ENCODE data around the gene PACS2. TPM values are rescaled to one million over a fixed set of nuclear protein-coding genes. Genes with fewer than 3 reads are reported as not detected.

The PACS2 gene
- total RNA-seq, 1 experiment from 2014 or later = 72.5 TPM

DNA sequence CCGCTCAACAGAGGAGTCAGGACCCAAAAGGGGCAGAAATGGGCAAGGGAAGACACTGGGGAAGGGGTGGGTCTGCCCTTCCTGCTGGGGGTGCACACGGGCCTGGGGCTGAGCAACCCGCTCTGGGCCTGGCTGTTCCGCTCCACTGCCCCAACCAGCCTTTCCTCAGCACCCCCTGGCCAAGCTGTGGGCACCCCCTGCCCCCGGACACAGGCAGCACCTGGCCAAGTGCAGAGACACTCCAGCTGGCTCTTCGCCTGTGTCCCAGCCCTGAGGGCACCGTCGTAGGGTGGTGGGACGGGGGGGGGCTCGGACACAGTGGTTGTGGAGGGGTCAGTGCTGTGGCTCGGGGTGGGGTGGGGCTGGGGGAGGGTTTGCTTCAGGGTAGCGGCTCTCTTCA is 10.3 kb downstream of the PACS2 start:
- Histone ChIP-seq H3K9me3 (ENCODE audit: control insufficient read depth, low read depth, low read length) (no peaks in the 10 kb centered on the region), H3K23ac (ENCODE audit: insufficient read length, low read depth, low read length) (no peak overlapping the region), H2BK120ac (ENCODE audit: low read depth, low read length, poor library complexity, severe bottlenecking) (no peak overlapping the region), H4K91ac (ENCODE audit: insufficient read length, low read depth, low read length) (no peak overlapping the region), H3K4me1 (ENCODE audit: insufficient read depth, low read length) (peaks cover 9% of the 10 kb centered on the region; the same call in 1 of the 2 replicates), H3K79me1 (ENCODE audit: insufficient read depth, low read depth, low read length, poor library complexity, severe bottlenecking) (peaks cover 14% of the 10 kb centered on the region), H3K18ac (ENCODE audit: insufficient read length, low read depth, low read length) (no peak overlapping the region), H4K5ac (ENCODE audit: insufficient read length, low read depth, low read length) (no peak overlapping the region), H2AFZ (ENCODE audit: low read length) (no peak overlapping the region), H2BK5ac (ENCODE audit: insufficient read length, low read length) (no peak overlapping the region), H3K27ac (ENCODE audit: insufficient read length, low read depth, low read length) (no peak overlapping the region), H2AK5ac (ENCODE audit: insufficient read length, low read length) (no peak overlapping the region), H3T11ph (ENCODE audit: low read length) (no peak overlapping the region), H3K56ac (ENCODE audit: insufficient read length, low read depth, low read length) (no peak overlapping the region), H2BK12ac (ENCODE audit: insufficient read length, low read depth, low read length) (no peak overlapping the region), H3K79me2 (ENCODE audit: insufficient read depth, low read length) (peaks cover 17% of the 10 kb centered on the region; the same call in 1 of the 2 replicates), H3K27me3 (ENCODE audit: insufficient read depth, low read length) (no peaks in the 10 kb centered on the region), H3K4ac (ENCODE audit: low read depth, low read length) (no peak overlapping the region), H3K23me2 (ENCODE audit: insufficient read length, low read depth, low read length, poor library complexity, severe bottlenecking) (no peaks in the 10 kb centered on the region), H3K14ac (ENCODE audit: insufficient read depth, low read length) (no peak overlapping the region), H3K4me2 (ENCODE audit: insufficient read depth, insufficient read length, low read length) (no peak overlapping the region), H3K9ac (ENCODE audit: extremely low read depth, insufficient read length, low read length) (no peak overlapping the region), H2BK20ac (ENCODE audit: low read depth, low read length, poor library complexity, severe bottlenecking) (no peak overlapping the region), H4K8ac (replicated peaks; ENCODE audit: insufficient read length, low read depth, low read length) (no peak overlapping the region), H4K20me1 (ENCODE audit: control insufficient read depth, insufficient read depth, insufficient read length) (no peaks in the 10 kb centered on the region), H2BK15ac (ENCODE audit: low read depth, low read length) (no peak overlapping the region)
- DNase-seq = no peak
- Mint-ChIP-seq H3K9me3 (peaks cover 0 to 2% of the 10 kb centered on the region in 2 experiments; a peak in 1 of 5 replicates), H3K4me3 (no peak overlapping the region), H3K27ac (no peak overlapping the region), H3K4me1 (peaks cover 53 to 63% of the 10 kb centered on the region in 2 experiments), H3K36me3 (ENCODE audit: insufficient read depth in 1 of 3, low read depth in 3 of 3) (peaks cover 0 to 5% (median 2%) of the 10 kb centered on the region in 3 experiments; a peak in 5 of 7 replicates), H3K27me3 (ENCODE audit: low read depth) (no peaks in the 10 kb centered on the region)
- no CpG with 5 or more reads among the region's 12 CpGs for WGBS (ENCODE audit: extremely low coverage, insufficient read length, low lambda C conversion rate)
- TF ChIP-seq, protein P1, sequence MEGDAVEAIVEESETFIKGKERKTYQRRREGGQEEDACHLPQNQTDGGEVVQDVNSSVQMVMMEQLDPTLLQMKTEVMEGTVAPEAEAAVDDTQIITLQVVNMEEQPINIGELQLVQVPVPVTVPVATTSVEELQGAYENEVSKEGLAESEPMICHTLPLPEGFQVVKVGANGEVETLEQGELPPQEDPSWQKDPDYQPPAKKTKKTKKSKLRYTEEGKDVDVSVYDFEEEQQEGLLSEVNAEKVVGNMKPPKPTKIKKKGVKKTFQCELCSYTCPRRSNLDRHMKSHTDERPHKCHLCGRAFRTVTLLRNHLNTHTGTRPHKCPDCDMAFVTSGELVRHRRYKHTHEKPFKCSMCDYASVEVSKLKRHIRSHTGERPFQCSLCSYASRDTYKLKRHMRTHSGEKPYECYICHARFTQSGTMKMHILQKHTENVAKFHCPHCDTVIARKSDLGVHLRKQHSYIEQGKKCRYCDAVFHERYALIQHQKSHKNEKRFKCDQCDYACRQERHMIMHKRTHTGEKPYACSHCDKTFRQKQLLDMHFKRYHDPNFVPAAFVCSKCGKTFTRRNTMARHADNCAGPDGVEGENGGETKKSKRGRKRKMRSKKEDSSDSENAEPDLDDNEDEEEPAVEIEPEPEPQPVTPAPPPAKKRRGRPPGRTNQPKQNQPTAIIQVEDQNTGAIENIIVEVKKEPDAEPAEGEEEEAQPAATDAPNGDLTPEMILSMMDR (conservative IDR thresholded peaks at IDR 0.05) = no peak
